Activated naive CD8-positive, alpha-beta T cell treated with anti-CD3 and anti-CD28 coated beads, Interleukin-2, amount 50 U/mL, for 24 hours (primary cell): Measurements from ENCODE around the gene PPP2R5E.
"Not testable (repeated sequence)": the region's sequence is repeated elsewhere in the genome, so short reads cannot be mapped to it uniquely, and the experiment has no call there.

Experiments
- ATAC-seq: fragments of 150-1000 bp; cut with Tn5 transposase; one replicate; pipeline ENCODE4 v1.10.0; 2021
- DNase-seq: peaks from one replicate; pipeline ENCODE4 v3.0.0; 2021
- H3K27ac Mint-ChIP-seq: one replicate; pipeline ENCODE4 v1.8.0; 2021; ENCODE audit warnings: mild to moderate bottlenecking, mixed read lengths
- H3K27me3 Mint-ChIP-seq: one replicate; pipeline ENCODE4 v1.8.0; 2021; ENCODE audit warnings: mixed read lengths
- H3K36me3 Mint-ChIP-seq: one replicate; pipeline ENCODE4 v1.8.0; 2021; ENCODE audit warnings: low read depth, mixed read lengths
- H3K4me1 Mint-ChIP-seq: one replicate; pipeline ENCODE4 v1.8.0; 2021; ENCODE audit warnings: mixed read lengths
- H3K4me3 Mint-ChIP-seq: one replicate; pipeline ENCODE4 v1.8.0; 2021; ENCODE audit warnings: mild to moderate bottlenecking, moderate library complexity, mixed read lengths
- H3K9me3 Mint-ChIP-seq: one replicate; pipeline ENCODE4 v1.8.0; 2021; ENCODE audit warnings: mixed read lengths

PPP2R5E gene

DNA sequence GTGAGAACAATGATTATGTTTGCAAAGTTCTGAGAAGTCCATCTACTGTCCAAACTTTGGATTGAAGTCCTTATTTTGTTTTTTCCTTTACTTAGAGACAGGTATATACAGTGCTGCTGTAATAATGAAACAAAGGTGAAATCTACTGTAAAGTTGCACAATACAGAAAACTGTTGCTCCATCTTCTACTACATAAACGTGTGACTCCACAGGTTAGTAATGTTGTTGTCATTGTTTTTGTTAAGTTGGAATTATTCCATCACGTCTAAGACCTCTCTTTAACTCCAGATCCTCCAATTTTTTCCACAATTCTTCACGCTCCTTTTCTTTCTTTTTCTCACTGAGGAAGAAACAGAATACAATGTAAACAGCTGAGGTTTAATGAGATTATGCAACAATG lies 167.4 kb downstream of the PPP2R5E start:
- H3K9me3 Mint-ChIP-seq = peaks cover 5% of the 10 kb centered on the region
- no peak for DNase-seq
- no peak overlapping the region for H3K27ac Mint-ChIP-seq
- H3K36me3 Mint-ChIP-seq = peaks cover 44% of the 10 kb centered on the region
- H3K27me3 Mint-ChIP-seq = no peaks in the 10 kb centered on the region
- ATAC-seq = no peak
- no peaks in the 10 kb centered on the region for H3K4me1 Mint-ChIP-seq
- no peak overlapping the region for H3K4me3 Mint-ChIP-seq

DNA sequence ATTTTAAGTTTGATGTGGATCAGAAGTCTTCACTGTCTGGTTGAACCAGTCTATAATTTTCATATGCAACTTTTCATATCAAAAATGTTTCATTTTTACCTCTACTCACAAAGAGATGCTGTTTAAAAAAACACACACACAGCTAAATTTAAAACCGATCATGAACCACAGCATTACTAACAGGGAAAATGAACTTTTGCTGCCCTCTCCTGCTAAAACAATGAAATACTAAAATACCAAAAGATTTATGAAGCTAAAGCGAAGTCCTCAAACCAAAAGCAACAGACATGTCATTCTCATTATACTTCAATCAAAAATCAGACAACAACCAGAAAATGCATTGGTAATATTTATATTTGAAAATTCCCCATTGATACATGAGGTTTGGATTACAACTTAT lies 171.6 kb downstream of the PPP2R5E start:
- not testable (repeated sequence) for H3K4me1 Mint-ChIP-seq, ATAC-seq, H3K27me3 Mint-ChIP-seq, H3K27ac Mint-ChIP-seq, DNase-seq, H3K4me3 Mint-ChIP-seq
- Mint-ChIP-seq H3K36me3 (peaks cover 40% of the 10 kb centered on the region), H3K9me3 (peaks cover 27% of the 10 kb centered on the region)

DNA sequence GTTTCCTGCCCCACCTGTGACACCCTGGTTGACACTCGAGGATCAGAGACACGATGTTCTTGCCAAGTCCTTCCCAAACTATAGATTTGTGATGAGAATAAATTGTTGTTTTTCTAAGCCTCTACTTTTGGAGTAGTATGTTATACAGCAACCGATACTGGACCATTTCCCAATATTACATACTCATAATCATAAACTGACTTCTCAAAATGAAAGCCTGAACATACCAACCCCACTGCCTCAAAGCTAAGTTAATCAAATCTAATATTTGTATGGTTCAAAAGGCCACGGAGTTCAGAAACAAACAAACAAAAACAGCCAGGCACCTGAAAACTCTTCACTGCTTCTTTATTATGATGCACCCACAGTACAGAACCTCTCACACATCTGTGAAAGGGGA lies 172.1 kb downstream of the PPP2R5E start:
- peaks cover 28% of the 10 kb centered on the region for H3K9me3 Mint-ChIP-seq
- H3K4me3 Mint-ChIP-seq = no peak overlapping the region
- DNase-seq = no peak
- H3K4me1 Mint-ChIP-seq = no peaks in the 10 kb centered on the region
- H3K36me3 Mint-ChIP-seq = peaks cover 40% of the 10 kb centered on the region
- no peak overlapping the region for H3K27ac Mint-ChIP-seq
- ATAC-seq = no peak
- no peaks in the 10 kb centered on the region for H3K27me3 Mint-ChIP-seq

DNA sequence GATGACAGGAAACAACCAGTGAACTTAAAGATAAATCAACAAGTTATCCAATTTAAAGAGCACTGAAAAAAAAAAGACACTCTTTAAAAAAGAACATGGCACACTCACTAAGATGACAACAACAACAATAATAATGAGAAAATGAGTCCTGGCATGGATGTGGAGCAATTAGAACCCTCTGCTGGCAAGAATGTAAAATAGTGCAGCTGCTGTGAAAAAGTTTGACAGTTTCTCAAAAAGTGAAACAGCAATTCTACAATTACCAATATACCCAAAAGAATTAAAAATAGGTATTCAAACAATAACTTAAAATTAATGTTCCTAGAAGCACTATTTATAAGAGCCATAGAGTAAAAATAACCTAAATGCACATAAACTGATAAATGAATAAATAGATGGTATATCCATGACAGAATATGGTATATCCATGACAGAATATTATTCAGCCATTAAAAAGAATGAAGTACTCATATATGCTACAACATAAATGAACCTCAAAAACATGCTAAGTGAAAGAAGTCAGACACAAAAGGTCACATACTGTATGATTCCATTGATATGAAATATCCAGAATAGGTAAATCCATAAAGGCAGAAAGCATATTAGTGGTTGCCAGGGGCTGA lies 175.3 kb downstream of the PPP2R5E start:
- peaks cover 41% of the 10 kb centered on the region for H3K9me3 Mint-ChIP-seq
- no peaks in the 10 kb centered on the region for H3K4me1 Mint-ChIP-seq
- no peaks in the 10 kb centered on the region for H3K27me3 Mint-ChIP-seq
- H3K27ac Mint-ChIP-seq = no peak overlapping the region
- ATAC-seq = no peak
- no peak for DNase-seq
- H3K36me3 Mint-ChIP-seq = peaks cover 19% of the 10 kb centered on the region
- no peak overlapping the region for H3K4me3 Mint-ChIP-seq

DNA sequence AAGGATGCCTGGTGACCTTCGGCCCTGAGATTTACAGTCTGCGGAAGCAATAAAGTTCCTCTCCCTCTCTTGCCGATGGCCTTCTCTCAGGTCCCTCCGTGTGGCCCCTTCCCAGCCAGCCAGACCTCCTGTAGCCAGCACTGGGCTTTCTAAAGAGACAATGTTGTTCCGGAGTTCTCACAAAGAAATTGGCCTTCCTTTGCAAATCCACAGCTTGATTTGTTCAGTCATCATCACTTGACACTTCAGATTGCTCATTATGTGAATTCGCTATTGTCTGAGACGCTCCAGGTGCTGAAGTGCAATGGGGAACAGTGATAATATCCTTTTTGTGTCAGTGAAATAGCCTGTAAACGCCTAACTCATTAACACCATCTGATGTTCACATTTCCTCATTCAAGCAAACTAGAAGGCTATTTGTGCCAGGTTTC lies 180.8 kb downstream of the PPP2R5E start:
- Mint-ChIP-seq H3K4me1 (no peaks in the 10 kb centered on the region), H3K27ac (no peak overlapping the region), H3K36me3 (peaks cover 1% of the 10 kb centered on the region), H3K4me3 (no peak overlapping the region), H3K27me3 (peaks cover 3% of the 10 kb centered on the region), H3K9me3 (peaks cover 21% of the 10 kb centered on the region)
- no peak for DNase-seq
- ATAC-seq = no peak

DNA sequence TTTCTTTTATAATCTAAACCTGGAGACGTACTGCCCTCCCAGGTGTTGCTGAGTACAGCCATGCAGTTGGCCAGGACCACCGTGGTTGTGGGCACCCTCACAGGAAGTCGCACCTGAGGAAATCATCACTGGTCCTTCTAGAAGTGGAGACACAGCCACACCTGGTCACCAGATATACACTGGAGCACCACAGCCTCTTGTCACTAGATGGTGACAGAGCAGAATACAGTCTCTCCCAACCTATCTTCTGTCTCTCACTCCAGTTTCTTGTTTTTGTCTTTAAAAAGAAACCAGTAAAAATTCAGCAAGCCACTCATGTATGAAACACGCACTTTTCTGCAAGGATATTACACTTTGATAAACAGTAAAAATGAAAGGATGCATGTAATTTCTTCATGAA lies 181.4 kb downstream of the PPP2R5E start:
- Mint-ChIP-seq H3K27me3 (peaks cover 3% of the 10 kb centered on the region), H3K4me1 (no peaks in the 10 kb centered on the region), H3K4me3 (no peak overlapping the region), H3K9me3 (peaks cover 16% of the 10 kb centered on the region), H3K36me3 (no peaks in the 10 kb centered on the region), H3K27ac (no peak overlapping the region)
- DNase-seq (no peak), ATAC-seq (no peak)

DNA sequence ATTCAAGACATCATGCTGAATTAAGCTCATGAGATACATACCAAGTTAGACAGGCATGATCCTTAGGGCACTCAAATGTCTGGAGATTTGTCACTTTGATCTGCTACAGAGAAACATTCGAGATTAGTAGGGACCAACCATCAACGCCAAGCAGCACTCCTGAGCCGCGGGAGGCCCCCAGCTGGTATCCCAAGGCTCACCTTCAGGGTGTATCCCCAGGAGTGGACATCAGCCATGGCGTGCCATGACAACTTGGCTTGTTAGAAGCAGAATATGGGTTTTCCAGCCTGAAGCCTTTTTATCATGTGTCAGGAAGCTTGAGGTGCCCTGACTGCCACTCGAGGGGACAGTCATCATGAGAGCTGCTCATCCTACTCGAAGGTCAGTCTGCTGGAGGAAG lies 185.3 kb downstream of the PPP2R5E start:
- Mint-ChIP-seq H3K27me3 (peaks cover 10% of the 10 kb centered on the region), H3K27ac (no peak overlapping the region), H3K9me3 (no peaks in the 10 kb centered on the region), H3K4me1 (no peaks in the 10 kb centered on the region), H3K36me3 (no peaks in the 10 kb centered on the region), H3K4me3 (no peak overlapping the region)
- DNase-seq = no peak
- no peak for ATAC-seq

DNA sequence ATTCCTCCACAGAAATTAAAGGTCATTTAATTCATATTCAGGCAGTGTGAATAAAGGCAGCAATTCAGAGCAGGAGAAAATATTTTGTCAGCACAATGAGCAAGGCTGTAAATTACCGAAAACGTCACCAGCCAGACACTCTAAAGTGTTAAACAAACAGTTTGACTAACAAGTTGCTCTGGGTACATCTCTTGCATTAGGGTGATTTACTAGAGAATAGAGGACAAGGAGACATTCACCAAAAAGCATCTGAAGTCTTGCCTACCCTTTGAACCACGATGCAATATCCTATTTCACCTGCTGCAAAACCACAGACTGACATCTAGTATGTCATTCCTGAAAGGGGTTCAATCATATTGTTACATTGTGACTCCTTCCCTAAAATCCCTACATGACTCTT lies 197.4 kb downstream of the PPP2R5E start:
- H3K4me1 Mint-ChIP-seq = no peaks in the 10 kb centered on the region
- no peak overlapping the region for H3K27ac Mint-ChIP-seq
- H3K36me3 Mint-ChIP-seq = no peaks in the 10 kb centered on the region
- no peaks in the 10 kb centered on the region for H3K9me3 Mint-ChIP-seq
- H3K4me3 Mint-ChIP-seq = no peak overlapping the region
- DNase-seq (no peak), ATAC-seq (no peak)
- peaks cover 25% of the 10 kb centered on the region for H3K27me3 Mint-ChIP-seq

DNA sequence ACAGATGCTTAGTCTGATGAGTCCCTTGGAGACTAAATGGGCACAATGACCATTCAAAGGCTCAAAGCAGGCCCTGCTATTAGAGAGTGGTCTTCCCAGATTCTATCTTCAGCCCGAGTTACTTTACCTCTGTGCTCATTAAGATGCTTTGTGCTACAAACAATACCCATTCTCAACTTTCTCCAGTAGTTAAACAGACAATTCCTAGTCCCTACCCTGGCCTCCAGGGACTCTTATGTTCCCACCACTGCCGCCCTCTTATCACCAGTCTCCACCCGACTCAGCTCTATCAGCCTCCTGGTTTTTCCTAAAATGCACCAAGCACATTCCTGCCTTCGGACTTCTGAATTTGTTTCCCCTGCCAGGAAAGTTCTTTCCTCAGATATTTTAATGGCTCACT lies 198.8 kb downstream of the PPP2R5E start:
- Mint-ChIP-seq H3K9me3 (no peaks in the 10 kb centered on the region), H3K4me1 (no peaks in the 10 kb centered on the region), H3K4me3 (no peak overlapping the region), H3K27ac (no peak overlapping the region), H3K27me3 (peaks cover 25% of the 10 kb centered on the region), H3K36me3 (no peaks in the 10 kb centered on the region)
- no peak for ATAC-seq
- no peak for DNase-seq

DNA sequence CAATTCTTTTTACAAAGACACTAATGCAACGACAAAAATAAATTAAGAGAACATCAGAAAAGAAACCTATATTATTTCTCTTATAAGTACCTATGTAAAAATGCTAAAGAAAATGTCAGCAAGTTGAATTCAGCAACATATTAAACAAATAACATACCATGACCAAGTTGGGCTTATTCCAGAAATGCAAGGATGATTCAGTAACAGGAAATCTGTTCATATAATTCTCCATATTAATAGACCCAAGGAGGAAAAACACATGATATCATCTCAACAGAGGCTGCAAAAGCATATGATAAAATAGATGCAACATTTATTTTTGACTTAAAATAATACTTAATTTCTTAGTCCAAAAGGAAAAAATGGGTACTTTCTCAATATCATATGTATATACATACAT lies 199.3 kb downstream of the PPP2R5E start:
- ATAC-seq (no peak), DNase-seq (no peak)
- Mint-ChIP-seq H3K4me3 (no peak overlapping the region), H3K36me3 (no peaks in the 10 kb centered on the region), H3K9me3 (peaks cover under 1% of the 10 kb centered on the region), H3K27ac (no peak overlapping the region), H3K27me3 (peaks cover 26% of the 10 kb centered on the region), H3K4me1 (no peaks in the 10 kb centered on the region)

DNA sequence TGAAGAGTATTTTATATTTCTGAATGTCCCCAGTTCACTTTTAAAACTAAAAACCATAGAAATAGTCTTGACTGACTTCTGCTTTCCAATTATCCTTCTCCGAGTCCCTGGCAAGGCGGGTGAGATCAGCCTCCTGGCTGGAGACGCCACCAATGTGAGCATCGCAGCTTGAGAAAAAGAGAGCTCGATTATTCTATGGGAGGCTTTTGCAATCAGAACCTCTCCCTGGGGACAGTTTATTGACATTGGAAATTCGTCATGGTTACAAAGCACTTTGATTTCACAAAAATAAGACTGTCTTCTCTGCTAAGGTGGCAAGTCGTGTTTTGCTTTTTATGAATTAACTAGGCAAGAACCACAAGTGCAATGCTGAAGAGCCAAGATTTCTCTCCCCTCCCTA lies 200.8 kb downstream of the PPP2R5E start:
- Mint-ChIP-seq H3K27ac (no peak overlapping the region), H3K36me3 (no peaks in the 10 kb centered on the region), H3K4me3 (no peak overlapping the region), H3K4me1 (no peaks in the 10 kb centered on the region), H3K27me3 (peaks cover 26% of the 10 kb centered on the region), H3K9me3 (peaks cover 11% of the 10 kb centered on the region)
- no peak for ATAC-seq
- no peak for DNase-seq

DNA sequence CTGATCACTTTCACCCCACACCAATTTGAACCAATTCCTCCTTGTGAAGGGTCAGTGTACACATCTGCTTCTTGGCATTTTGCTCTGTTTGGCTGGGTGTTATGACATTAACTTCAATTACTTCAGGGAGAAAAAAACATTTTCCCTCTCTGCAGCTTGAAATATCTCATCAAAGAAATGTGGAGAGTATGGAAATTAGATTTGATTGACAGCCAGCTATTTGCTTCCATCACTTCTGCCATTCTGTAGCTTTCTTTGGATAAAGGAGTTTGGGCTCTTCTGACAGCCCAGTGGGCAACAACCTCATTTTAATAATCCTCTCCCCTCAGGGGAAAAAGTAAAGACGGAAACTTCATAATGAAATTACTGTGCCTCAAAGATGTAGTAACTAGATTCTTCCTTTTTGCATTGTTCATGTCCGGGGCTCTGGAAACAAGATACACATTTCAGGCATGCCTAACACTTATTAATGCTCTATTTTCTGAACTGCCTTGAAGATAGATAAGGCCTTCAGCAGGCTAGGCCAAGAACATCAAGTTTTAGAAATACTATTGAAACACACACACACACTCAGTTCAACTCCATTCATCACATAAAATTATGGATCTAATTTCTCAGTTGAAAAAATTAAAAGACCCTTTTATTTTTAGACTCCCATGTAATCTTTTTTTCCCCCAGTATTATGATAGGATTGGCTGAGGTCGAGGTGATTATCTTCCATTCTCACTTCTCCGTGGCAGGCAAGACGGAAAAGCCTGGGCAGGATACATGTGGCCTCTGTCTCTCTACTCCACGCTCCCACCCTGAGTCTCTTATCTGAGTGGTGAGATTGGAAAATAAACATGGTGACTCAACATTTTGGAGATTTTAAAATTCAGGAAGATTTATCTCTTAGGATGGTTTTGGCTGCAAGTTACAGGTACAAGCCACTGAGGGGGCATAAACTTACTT lies 214.1 kb downstream of the PPP2R5E start:
- Mint-ChIP-seq H3K9me3 (no peaks in the 10 kb centered on the region), H3K4me3 (no peak overlapping the region), H3K27me3 (peaks cover 12% of the 10 kb centered on the region), H3K27ac (no peak overlapping the region), H3K4me1 (no peaks in the 10 kb centered on the region), H3K36me3 (no peaks in the 10 kb centered on the region)
- DNase-seq = no peak
- no peak for ATAC-seq

DNA sequence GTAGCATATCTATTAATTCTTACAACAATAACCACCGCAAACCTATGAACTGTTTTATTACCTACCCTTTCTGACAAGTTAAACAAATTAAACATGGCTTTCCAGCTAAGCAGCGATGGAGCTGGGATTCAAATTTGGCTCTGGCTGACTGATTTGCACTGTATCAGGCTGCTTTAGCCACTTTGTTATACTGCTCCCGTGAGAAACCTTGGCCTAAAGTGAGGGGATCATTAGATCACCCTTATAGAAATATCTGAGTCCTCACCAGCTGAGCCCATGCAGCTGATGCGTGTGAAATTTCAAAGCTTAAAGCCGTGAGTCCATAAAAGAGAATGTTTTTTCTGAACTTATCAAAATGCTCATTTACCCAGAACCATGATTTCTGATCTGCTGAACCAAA lies 216.3 kb downstream of the PPP2R5E start:
- no peak overlapping the region for H3K27ac Mint-ChIP-seq
- H3K27me3 Mint-ChIP-seq = peaks cover 8% of the 10 kb centered on the region
- no peak for DNase-seq
- H3K36me3 Mint-ChIP-seq = no peaks in the 10 kb centered on the region
- H3K9me3 Mint-ChIP-seq = no peaks in the 10 kb centered on the region
- no peak overlapping the region for H3K4me3 Mint-ChIP-seq
- H3K4me1 Mint-ChIP-seq = no peaks in the 10 kb centered on the region
- ATAC-seq = no peak

DNA sequence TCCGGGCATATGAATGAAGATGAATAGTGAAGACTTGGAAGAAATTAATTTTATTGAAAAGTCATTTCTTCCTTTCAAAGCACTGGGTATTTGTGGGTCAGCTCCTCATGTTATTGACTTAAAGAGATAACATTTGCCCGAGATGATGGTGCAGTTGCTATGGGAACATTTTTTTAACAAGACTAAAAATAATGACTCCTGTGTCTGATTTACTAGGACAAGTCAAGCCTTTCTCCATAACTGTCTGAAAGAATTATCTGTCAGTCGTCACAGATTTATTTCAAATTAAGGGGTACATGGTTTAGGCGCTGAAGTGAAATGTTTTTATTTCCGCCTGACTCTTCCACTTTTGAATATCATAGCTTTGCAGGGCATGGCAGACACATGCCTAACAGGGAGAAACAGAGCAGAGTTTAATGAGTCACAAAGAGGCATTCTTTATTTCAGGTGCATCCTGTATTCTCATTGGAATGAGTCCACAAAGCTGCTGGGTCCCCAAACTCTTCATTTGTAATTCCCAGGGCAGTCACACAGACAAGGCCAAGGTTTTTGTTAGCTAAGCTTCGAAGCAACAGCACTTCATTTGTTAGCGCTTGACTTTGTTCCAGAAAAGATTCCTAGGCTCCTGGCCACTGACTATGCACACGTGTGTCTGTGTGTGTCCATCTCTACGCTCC lies 220.1 kb downstream of the PPP2R5E start:
- Mint-ChIP-seq H3K27me3 (peaks cover 6% of the 10 kb centered on the region), H3K27ac (no peak overlapping the region), H3K9me3 (no peaks in the 10 kb centered on the region), H3K4me1 (no peaks in the 10 kb centered on the region), H3K4me3 (no peak overlapping the region), H3K36me3 (no peaks in the 10 kb centered on the region)
- DNase-seq = no peak
- ATAC-seq = no peak

DNA sequence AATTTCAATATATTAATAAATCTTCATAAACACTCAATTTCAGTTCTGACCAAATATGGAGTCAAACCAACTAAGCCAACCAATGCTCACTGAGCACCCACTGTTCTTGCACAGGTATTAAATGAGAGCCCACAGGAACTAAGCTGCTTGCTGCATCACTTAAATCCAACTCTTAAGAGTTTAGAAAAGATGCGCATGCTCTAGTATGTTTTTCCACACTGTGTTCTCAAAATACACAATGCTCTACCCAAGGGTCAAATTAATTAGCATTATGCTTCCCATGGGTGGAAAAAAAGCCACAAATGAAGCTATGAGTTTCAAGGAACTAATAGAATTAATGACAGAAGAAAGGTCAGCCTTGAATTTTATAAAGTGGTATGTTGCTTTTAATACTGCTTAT lies 220.7 kb downstream of the PPP2R5E start:
- H3K27ac Mint-ChIP-seq = no peak overlapping the region
- H3K27me3 Mint-ChIP-seq = peaks cover 6% of the 10 kb centered on the region
- no peaks in the 10 kb centered on the region for H3K36me3 Mint-ChIP-seq
- no peak for DNase-seq
- no peak overlapping the region for H3K4me3 Mint-ChIP-seq
- H3K4me1 Mint-ChIP-seq = no peaks in the 10 kb centered on the region
- no peak for ATAC-seq
- H3K9me3 Mint-ChIP-seq = no peaks in the 10 kb centered on the region
